MM.1S (cell line): ENCODE data around the gene TEX38.
"Not testable (repeated sequence)": the region's sequence is repeated elsewhere in the genome, so short reads cannot be mapped to it uniquely, and the experiment has no call there.

ENCODE experiments used
- DNase-seq: peaks from one replicate; pipeline ENCODE4 v3.0.0-alpha.2; 2015
- H2AFZ ChIP-seq: fragments of 300-600 bp; sonication (generic); 2 replicates; pipeline ENCODE4 v1.6.0; 2016; ENCODE audit warnings: antibody characterized with exemption, low read length
- H3F3A ChIP-seq: fragments of 300-600 bp; sonication (generic); 2 replicates; pipeline ENCODE4 v1.6.1; 2016; ENCODE audit warnings: mild to moderate bottlenecking, antibody characterized with exemption, low read length, moderate library complexity, mixed read lengths; ENCODE audit not compliant: insufficient read depth
- H3K27ac ChIP-seq: fragments of 300-600 bp; sonication (generic); 2 replicates; pipeline ENCODE4 v1.5.1; 2016; ENCODE audit warnings: mild to moderate bottlenecking, low read length
- H3K27me3 ChIP-seq: fragments of 300-600 bp; sonication (generic); replicated peaks from 2 replicates; pipeline ENCODE4 v1.6.0; 2016; ENCODE audit warnings: low read length; ENCODE audit not compliant: insufficient read depth
- H3K36me3 ChIP-seq: fragments of 300-600 bp; sonication (generic); replicated peaks from 2 replicates; pipeline ENCODE4 v1.6.1; 2016; ENCODE audit warnings: mild to moderate bottlenecking, low read length, mixed read lengths; ENCODE audit not compliant: insufficient read depth
- H3K4me1 ChIP-seq: fragments of 300-600 bp; sonication (generic); 2 replicates; pipeline ENCODE4 v1.6.1; 2016; ENCODE audit warnings: low read length, mixed read lengths
- H3K4me2 ChIP-seq: fragments of 300-600 bp; sonication (generic); 2 replicates; pipeline ENCODE4 v1.6.0; 2016; ENCODE audit warnings: low read depth, low read length
- H3K4me3 ChIP-seq: fragments of 300-600 bp; sonication (generic); 2 replicates; pipeline ENCODE4 v1.5.1; 2016; ENCODE audit warnings: low read length, mixed read lengths
- H3K79me2 ChIP-seq: fragments of 300-600 bp; sonication (generic); 2 replicates; pipeline ENCODE4 v1.6.1; 2016; ENCODE audit warnings: mixed run types, low read length, mixed read lengths
- H3K9ac ChIP-seq: fragments of 300-600 bp; sonication (generic); 2 replicates; pipeline ENCODE4 v1.6.1; 2016; ENCODE audit warnings: low read length, mixed read lengths
- H3K9me2 ChIP-seq: fragments of 300-600 bp; sonication (generic); replicated peaks from 2 replicates; pipeline ENCODE4 v1.6.1; 2016; ENCODE audit warnings: mild to moderate bottlenecking, low read length, mixed read lengths; ENCODE audit not compliant: insufficient read depth
- H3K9me3 ChIP-seq: fragments of 300-600 bp; sonication (generic); replicated peaks from 2 replicates; pipeline ENCODE4 v1.6.1; 2016; ENCODE audit warnings: mild to moderate bottlenecking, low read length, mixed read lengths; ENCODE audit not compliant: insufficient read depth
- H4K20me1 ChIP-seq: fragments of 300-600 bp; sonication (generic); 2 replicates; pipeline ENCODE4 v1.6.1; 2016; ENCODE audit warnings: mild to moderate bottlenecking, low read length, moderate library complexity, mixed read lengths; ENCODE audit not compliant: insufficient read depth
- CTCF ChIP-seq: fragments of 300-600 bp; sonication (generic); IDR thresholded peaks from 2 replicates; pipeline ENCODE4 v1.5.1; 2016; ENCODE audit warnings: antibody characterized with exemption, low read length, mixed read lengths
- EZH2 ChIP-seq: fragments of 300-600 bp; sonication (generic); optimal IDR thresholded peaks from 2 replicates; pipeline ENCODE3; 2017; ENCODE audit warnings: low read depth, mild to moderate bottlenecking, antibody characterized with exemption, low read length, mixed read lengths
- EZH2phosphoT487 ChIP-seq: fragments of 300-600 bp; sonication (generic); IDR thresholded peaks from 2 replicates; pipeline ENCODE4 v1.6.1; 2018; ENCODE audit warnings: antibody characterized with exemption, low read length

The TEX38 gene

GRCh38 chr1:46653405-46653958 is 18.2 kb upstream of the TEX38 start:
- no peaks in the 10 kb centered on the region for H3K79me2 ChIP-seq
- H3F3A ChIP-seq = no peaks in the 10 kb centered on the region
- H3K36me3 ChIP-seq = peaks cover 4% of the 10 kb centered on the region; the same call in 1 of the 2 replicates
- no peak overlapping the region for H3K9ac ChIP-seq
- no peaks in the 10 kb centered on the region for H3K27me3 ChIP-seq
- no peak overlapping the region for H3K4me2 ChIP-seq
- no peak overlapping the region for H3K27ac ChIP-seq
- H3K9me2 ChIP-seq = no peaks in the 10 kb centered on the region
- H2AFZ ChIP-seq = no peak overlapping the region
- no peak overlapping the region for H3K4me3 ChIP-seq
- DNase-seq = no peak
- no peaks in the 10 kb centered on the region for H3K9me3 ChIP-seq
- H4K20me1 ChIP-seq = no peaks in the 10 kb centered on the region
- H3K4me1 ChIP-seq = no peaks in the 10 kb centered on the region
- TF ChIP-seq EZH2 = no peak
- no peak for TF ChIP-seq EZH2phosphoT487
- TF ChIP-seq CTCF = no peak

GRCh38 chr1:46654012-46654411 is 17.6 kb upstream of the TEX38 start:
- Histone ChIP-seq H2AFZ (no peak overlapping the region), H3K9me3 (no peaks in the 10 kb centered on the region), H3K27me3 (no peaks in the 10 kb centered on the region), H3F3A (no peaks in the 10 kb centered on the region), H3K36me3 (peaks cover 4% of the 10 kb centered on the region; the same call in 1 of the 2 replicates), H3K79me2 (no peaks in the 10 kb centered on the region), H3K4me1 (no peaks in the 10 kb centered on the region), H3K9ac (no peak overlapping the region), H3K4me3 (no peak overlapping the region), H4K20me1 (no peaks in the 10 kb centered on the region), H3K27ac (no peak overlapping the region), H3K4me2 (no peak overlapping the region), H3K9me2 (no peaks in the 10 kb centered on the region)
- DNase-seq = no peak
- TF ChIP-seq EZH2 = no peak
- TF ChIP-seq EZH2phosphoT487 = no peak
- TF ChIP-seq CTCF = no peak

- DNase-seq, H3K36me3 ChIP-seq, H3K27ac ChIP-seq, H3K4me2 ChIP-seq, H3K4me1 ChIP-seq, H4K20me1 ChIP-seq, H3K27me3 ChIP-seq, H3K79me2 ChIP-seq, H3K9ac ChIP-seq, H2AFZ ChIP-seq, H3K9me3 ChIP-seq, H3K4me3 ChIP-seq, H3F3A ChIP-seq, H3K9me2 ChIP-seq: not testable (repeated sequence)
Observed at GRCh38 chr1:46654698-46655097, 17.0 kb upstream of the TEX38 start.

- Histone ChIP-seq H3K9me2 (no peaks in the 10 kb centered on the region), H3K27me3 (no peaks in the 10 kb centered on the region), H3K4me1 (peaks cover 10% of the 10 kb centered on the region), H2AFZ (no peak overlapping the region), H3K79me2 (peaks cover 5% of the 10 kb centered on the region), H3K4me3 (no peak overlapping the region), H3K36me3 (no peaks in the 10 kb centered on the region; the same call in 1 of the 2 replicates), H3K4me2 (no peak overlapping the region), H3K27ac (no peak overlapping the region), H3K9me3 (no peaks in the 10 kb centered on the region), H3K9ac (no peak overlapping the region), H4K20me1 (no peaks in the 10 kb centered on the region; the same call in 1 of the 2 replicates), H3F3A (peaks cover 11% of the 10 kb centered on the region)
- TF ChIP-seq EZH2 (no peak), EZH2phosphoT487 (no peak), CTCF (no peak)
- no peak for DNase-seq
Observed at GRCh38 chr1:46655848-46656247, 15.8 kb upstream of the TEX38 start.
